Endothelial cell of umbilical vein (primary cell): ENCODE data around the gene SPON1. TPM values are rescaled to one million over a fixed set of nuclear protein-coding genes. Genes with fewer than 3 reads are reported as not detected.

ENCODE experiments used
- BruUV-seq: library from RNA; stranded (reverse); fragments of 400-500 nt; replicated peaks from 2 replicates; lab custom pipeline; 2021; lab: Mats Ljungman, UMichigan
- CTCF ChIA-PET: fragments of 300-600, 350-600 bp; sonication (Branson Sonifier 250); formaldehyde crosslinking; loops from one replicate; lab custom pipeline; 2021; ENCODE audit warnings: antibody characterized with exemption, inconsistent platforms; lab: Charles Lee
- POLR2A ChIA-PET: fragments of 300-600, 350-600 bp; sonication (Branson Sonifier 250); formaldehyde crosslinking; loops from one replicate; lab custom pipeline; 2021; ENCODE audit warnings: antibody characterized with exemption, inconsistent platforms; lab: Charles Lee
- DNase-seq: peaks from one replicate; pipeline ENCODE4 v3.0.0-alpha.2; 2011; ENCODE audit warnings: low read depth, low spot score
- FAIRE-seq: peaks from 2 replicates; lab custom pipeline; 2011; peaks lifted over from hg19 to GRCh38; lab: Jason Lieb, UNC
- H2AFZ ChIP-seq: 2 replicates; pipeline ENCODE4 v1.6.0; 2012; ENCODE audit warnings: low read depth, low read length, control low read depth, inconsistent platforms
- H3K27ac ChIP-seq: 2 replicates; pipeline ENCODE4 v1.5.1; 2011; ENCODE audit warnings: low read depth, mild to moderate bottlenecking, control low read depth, low read length, moderate library complexity; ENCODE audit not compliant: insufficient read depth
- H3K27me3 ChIP-seq, 2 experiments: 2 replicates each; pipeline versions ENCODE4 v1.6.0 to v1.6.1; 2011; ENCODE audit warnings: low read length in 2 of 2, mixed read lengths in 1 of 2; ENCODE audit not compliant: control insufficient read depth in 2 of 2, insufficient read depth in 2 of 2
- H3K36me3 ChIP-seq, 2 experiments: 2 replicates in 1 of 2; 3 replicates in 1 of 2; pipeline ENCODE4 v1.5.1; 2011; ENCODE audit warnings: low read length in 2 of 2, mild to moderate bottlenecking in 1 of 2, moderate library complexity in 1 of 2; ENCODE audit not compliant: control insufficient read depth in 2 of 2, insufficient read depth in 2 of 2; ENCODE audit errors: extremely low read depth in 1 of 2
- H3K4me1 ChIP-seq: 3 replicates; pipeline ENCODE4 v1.5.1; 2011; ENCODE audit warnings: mild to moderate bottlenecking, low read length; ENCODE audit not compliant: control insufficient read depth, insufficient read depth; ENCODE audit errors: extremely low read depth
- H3K4me2 ChIP-seq: 2 replicates; pipeline ENCODE4 v1.6.1; 2011; ENCODE audit warnings: low read length, control low read depth, mixed read lengths; ENCODE audit not compliant: insufficient read depth
- H3K4me3 ChIP-seq, 3 experiments: fragments of 200-600 bp in 1 of 3; sonication (generic), shearing (Covaris generic) in 1 of 3; replicated peaks in 1 of 3; 2 replicates each; pipeline ENCODE4 v1.5.1; 2011 to 2016; ENCODE audit warnings: control low read depth in 3 of 3, low read length in 3 of 3, mild to moderate bottlenecking in 2 of 3, inconsistent platforms in 1 of 3, low read depth in 1 of 3, moderate library complexity in 1 of 3; ENCODE audit not compliant: insufficient read depth in 1 of 3
- H3K79me2 ChIP-seq: 2 replicates; pipeline ENCODE4 v1.6.0; 2012; ENCODE audit warnings: low read length, inconsistent platforms; ENCODE audit not compliant: control insufficient read depth, insufficient read depth
- H3K9ac ChIP-seq: replicated peaks from 2 replicates; pipeline ENCODE3; 2011; ENCODE audit warnings: low read length, control low read depth; ENCODE audit not compliant: insufficient read depth; ENCODE audit errors: extremely low read depth
- H3K9me1 ChIP-seq: replicated peaks from 3 replicates; pipeline ENCODE4 v1.6.0; 2011; ENCODE audit warnings: mild to moderate bottlenecking, low read length; ENCODE audit not compliant: control insufficient read depth, insufficient read depth; ENCODE audit errors: extremely low read depth
- H3K9me3 ChIP-seq: replicated peaks from 2 replicates; pipeline ENCODE4 v1.5.1; 2012; ENCODE audit warnings: low read length, inconsistent platforms; ENCODE audit not compliant: control insufficient read depth, insufficient read depth
- H4K20me1 ChIP-seq: replicated peaks from 2 replicates; pipeline ENCODE3; 2011; ENCODE audit warnings: mild to moderate bottlenecking, low read length; ENCODE audit not compliant: control insufficient read depth, insufficient read depth; ENCODE audit errors: extremely low read depth
- EZH2 ChIP-seq: IDR thresholded peaks from 2 replicates; pipeline ENCODE4 v1.6.1; 2012; ENCODE audit warnings: borderline replicate concordance, low read depth, mild to moderate bottlenecking, moderate library complexity, low read length, inconsistent platforms; ENCODE audit not compliant: severe bottlenecking
- FOS ChIP-seq: IDR thresholded peaks from 2 replicates; pipeline ENCODE4 v1.6.1; 2011; ENCODE audit warnings: mild to moderate bottlenecking, low read length, moderate library complexity, borderline replicate concordance; ENCODE audit not compliant: insufficient read depth
- GATA2 ChIP-seq: IDR thresholded peaks from 2 replicates; pipeline ENCODE4 v1.7.0; 2011; ENCODE audit warnings: low read depth, mild to moderate bottlenecking, moderate library complexity, mixed read lengths, low read length; ENCODE audit not compliant: insufficient read length, insufficient read depth
- JUN ChIP-seq: IDR thresholded peaks from 2 replicates; pipeline ENCODE4 v1.6.1; 2011; ENCODE audit warnings: borderline replicate concordance, low read depth; ENCODE audit not compliant: insufficient read length, insufficient read depth
- MYC ChIP-seq: IDR thresholded peaks from one replicate; pipeline ENCODE4 v1.6.1; 2011; ENCODE audit warnings: mild to moderate bottlenecking, low read depth, low read length
- POLR2A ChIP-seq: IDR thresholded peaks from 2 replicates; pipeline ENCODE4 v1.6.1; 2012; ENCODE audit warnings: low read depth, mild to moderate bottlenecking, control low read depth, low read length
- POLR2AphosphoS5 ChIP-seq: IDR thresholded peaks from 2 replicates; pipeline ENCODE4 v1.6.1; 2012; ENCODE audit warnings: low read depth, mild to moderate bottlenecking, control low read depth, low read length, moderate library complexity; ENCODE audit not compliant: insufficient read depth
- dilution Hi-C: fragments of 300-500 bp; cut with MboI; formaldehyde crosslinking; loops from one replicate; pipeline ENCODE4 v1.15.0; 2019; ENCODE audit warnings: low sequenced_read_pairs; ENCODE audit not compliant: extremely low pct_ligation_motif_present
- intact Hi-C: fragments of 100-400 bp; cut with micrococcal nuclease; formaldehyde crosslinking; loops from one replicate; pipeline ENCODE4 v1.10.0; 2022
- polyA plus RNA-seq, 4 experiments: library from polyadenylated mRNA; depleted of rRNA in 3 of 4; stranded (reverse) in 3 of 4; unstranded in 1 of 4; fragments of >200 nt; gene quantifications; 2 replicates each; pipeline versions ENCODE4 v1.2.1 to v1.2.3, GENCODE V29; 2011 to 2012; ENCODE audit warnings: missing spikeins in 1 of 4
- total RNA-seq: library from RNA; stranded (reverse); gene quantifications from 2 replicates; pipeline ENCODE4 v1.2.3, GENCODE V29; 2021
- TF ChIP-seq, protein P1 (sequence below): IDR thresholded peaks from 2 replicates; pipeline ENCODE4 v1.6.1; 2011; ENCODE audit not compliant: insufficient read depth, insufficient read length

Gene SPON1
- total and polyA plus RNA-seq, 2 donors (not counting 3 experiments of a cell fraction or from before 2014, with no cell fraction given): 0.31 TPM; not detected in 1

DNA sequence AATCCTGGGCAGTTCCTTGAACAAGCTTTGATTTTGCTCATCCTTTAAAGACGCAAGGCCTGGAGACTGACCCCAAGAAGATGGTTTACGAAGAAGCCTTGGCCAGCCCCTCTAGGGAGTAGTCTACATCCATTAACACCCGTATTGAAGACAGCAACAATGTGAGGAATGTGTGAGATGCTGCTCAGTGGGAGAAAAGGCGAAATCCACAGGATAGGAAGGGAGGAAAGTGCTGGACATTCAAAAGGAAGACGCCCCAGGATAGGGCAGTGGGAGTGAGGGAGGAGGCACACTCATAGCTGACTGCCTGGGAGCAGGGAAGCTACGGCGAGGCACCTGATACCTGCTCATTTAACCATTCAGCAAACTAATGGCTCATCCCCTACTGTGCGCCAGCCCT is 282.4 kb downstream of the SPON1 start:
- Histone ChIP-seq H3K4me2 (no peak overlapping the region), H3K4me1 (no peaks in the 10 kb centered on the region), H3K36me3 (no peaks in the 10 kb centered on the region), H3K9me1 (no peaks in the 10 kb centered on the region), H3K79me2 (no peaks in the 10 kb centered on the region), H3K27me3 (peaks cover 27 to 30% of the 10 kb centered on the region in 2 experiments), H3K27ac (no peak overlapping the region), H4K20me1 (no peaks in the 10 kb centered on the region), H3K9ac (no peak overlapping the region), H3K4me3 (no peak overlapping the region), H2AFZ (no peak overlapping the region), H3K9me3 (no peaks in the 10 kb centered on the region)
- no peak for FAIRE-seq
- ChIA-PET CTCF (interaction anchor here (0.6 kb wide), 1 partner anchor 13 kb away, joined by 3 read pairs; no protein-coding TSS in a partner anchor), POLR2A (no interaction called here)
- no TSS peak for BruUV-seq
- no peak for TF ChIP-seq GATA2
- no peak for TF ChIP-seq POLR2AphosphoS5
- TF ChIP-seq, protein P1, sequence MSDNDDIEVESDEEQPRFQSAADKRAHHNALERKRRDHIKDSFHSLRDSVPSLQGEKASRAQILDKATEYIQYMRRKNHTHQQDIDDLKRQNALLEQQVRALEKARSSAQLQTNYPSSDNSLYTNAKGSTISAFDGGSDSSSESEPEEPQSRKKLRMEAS: no peak
- TF ChIP-seq MYC: no peak
- no peak for TF ChIP-seq FOS
- TF ChIP-seq EZH2: no peak
- no peak for DNase-seq
- intact Hi-C loops: no loop called here
- dilution Hi-C loops: no loop called here

DNA sequence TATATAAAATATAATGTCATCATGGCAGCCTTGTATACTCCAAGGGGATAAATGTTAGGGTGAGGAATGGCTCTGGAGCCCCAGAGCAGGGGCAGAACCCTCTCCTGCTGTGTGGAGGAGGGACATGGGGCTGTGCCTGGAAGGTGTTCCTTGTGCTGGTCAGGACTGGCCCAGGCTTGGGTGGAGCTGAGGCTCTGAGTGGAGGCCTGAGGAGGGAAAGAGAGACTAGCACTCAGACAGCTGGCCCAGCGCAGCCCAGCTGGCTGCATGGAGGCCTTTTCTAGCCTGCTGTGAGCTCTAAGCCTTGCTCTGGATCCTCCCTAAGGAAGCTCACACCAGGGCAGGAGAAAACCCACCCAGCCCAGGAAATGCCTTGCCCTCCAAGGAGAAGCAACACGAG is 282.9 kb downstream of the SPON1 start:
- BruUV-seq: no TSS peak
- dilution Hi-C loops (no loop called here), intact Hi-C loops (no loop called here)
- no peak overlapping the region for H3K4me2 ChIP-seq
- no peaks in the 10 kb centered on the region for H3K4me1 ChIP-seq
- H3K36me3 ChIP-seq: no peaks in the 10 kb centered on the region
- TF ChIP-seq MYC: no peak
- TF ChIP-seq JUN: no peak
- no peak for TF ChIP-seq FOS
- TF ChIP-seq POLR2A: no peak
- no peak for TF ChIP-seq POLR2AphosphoS5
- no peak for TF ChIP-seq EZH2
- no peak for TF ChIP-seq GATA2
- ChIA-PET POLR2A (no interaction called here), CTCF (interaction anchor here (0.6 kb wide), 1 partner anchor 13 kb away, joined by 3 read pairs; no protein-coding TSS in a partner anchor)
- H3K9ac ChIP-seq: no peak overlapping the region
- H2AFZ ChIP-seq: no peak overlapping the region
- H3K4me3 ChIP-seq: no peak overlapping the region
- peaks cover 27 to 30% of the 10 kb centered on the region in 2 experiments for H3K27me3 ChIP-seq
- H4K20me1 ChIP-seq: no peaks in the 10 kb centered on the region
- no peak for FAIRE-seq
- H3K27ac ChIP-seq: no peak overlapping the region
- H3K9me1 ChIP-seq: no peaks in the 10 kb centered on the region
- H3K79me2 ChIP-seq: no peaks in the 10 kb centered on the region
- no peaks in the 10 kb centered on the region for H3K9me3 ChIP-seq
- DNase-seq: no peak
